ENCODE results near the gene STRBP.
"Not testable (repeated sequence)": the region's sequence is repeated elsewhere in the genome, so short reads cannot be mapped to it uniquely, and the experiment has no call there.

Gene STRBP

DNA sequence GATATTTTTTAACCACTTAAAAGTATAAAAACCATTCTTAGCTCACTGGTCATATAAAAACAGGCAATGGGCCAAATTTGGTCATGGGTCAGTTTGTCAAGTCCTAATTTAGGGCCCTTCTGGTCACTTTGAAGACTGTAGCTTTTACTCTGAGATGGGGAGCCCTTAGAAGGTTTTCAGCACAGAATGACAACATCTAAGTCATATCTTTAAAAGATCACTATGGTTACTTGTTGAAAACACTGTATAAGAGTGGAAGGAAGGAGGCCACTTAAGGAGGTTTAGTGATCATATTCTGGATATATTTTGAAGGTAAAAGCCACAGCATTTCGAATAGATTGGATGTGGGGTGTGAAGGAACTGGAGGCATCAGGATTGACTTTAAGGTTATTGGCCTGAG, 76.7 kb downstream of the STRBP start:
- no peaks in the 10 kb centered on the region for H3K4me1 ChIP-seq (ENCODE audit: control insufficient read depth in 1 of 2, insufficient read depth in 1 of 2, low read depth in 1 of 2, low read length in 1 of 2)
- TF ChIP-seq, protein P1, sequence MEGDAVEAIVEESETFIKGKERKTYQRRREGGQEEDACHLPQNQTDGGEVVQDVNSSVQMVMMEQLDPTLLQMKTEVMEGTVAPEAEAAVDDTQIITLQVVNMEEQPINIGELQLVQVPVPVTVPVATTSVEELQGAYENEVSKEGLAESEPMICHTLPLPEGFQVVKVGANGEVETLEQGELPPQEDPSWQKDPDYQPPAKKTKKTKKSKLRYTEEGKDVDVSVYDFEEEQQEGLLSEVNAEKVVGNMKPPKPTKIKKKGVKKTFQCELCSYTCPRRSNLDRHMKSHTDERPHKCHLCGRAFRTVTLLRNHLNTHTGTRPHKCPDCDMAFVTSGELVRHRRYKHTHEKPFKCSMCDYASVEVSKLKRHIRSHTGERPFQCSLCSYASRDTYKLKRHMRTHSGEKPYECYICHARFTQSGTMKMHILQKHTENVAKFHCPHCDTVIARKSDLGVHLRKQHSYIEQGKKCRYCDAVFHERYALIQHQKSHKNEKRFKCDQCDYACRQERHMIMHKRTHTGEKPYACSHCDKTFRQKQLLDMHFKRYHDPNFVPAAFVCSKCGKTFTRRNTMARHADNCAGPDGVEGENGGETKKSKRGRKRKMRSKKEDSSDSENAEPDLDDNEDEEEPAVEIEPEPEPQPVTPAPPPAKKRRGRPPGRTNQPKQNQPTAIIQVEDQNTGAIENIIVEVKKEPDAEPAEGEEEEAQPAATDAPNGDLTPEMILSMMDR (IDR thresholded peaks at IDR 0.05) = no peak
- no peak overlapping the region for H3K4me3 ChIP-seq (ENCODE audit: low read depth in 1 of 2, low read length in 1 of 2)
- H3K36me3 ChIP-seq = no peaks in the 10 kb centered on the region
- no peaks in the 10 kb centered on the region for H3K27me3 ChIP-seq
- H3K9me3 ChIP-seq = no peaks in the 10 kb centered on the region
- no peak overlapping the region for H3K27ac ChIP-seq

DNA sequence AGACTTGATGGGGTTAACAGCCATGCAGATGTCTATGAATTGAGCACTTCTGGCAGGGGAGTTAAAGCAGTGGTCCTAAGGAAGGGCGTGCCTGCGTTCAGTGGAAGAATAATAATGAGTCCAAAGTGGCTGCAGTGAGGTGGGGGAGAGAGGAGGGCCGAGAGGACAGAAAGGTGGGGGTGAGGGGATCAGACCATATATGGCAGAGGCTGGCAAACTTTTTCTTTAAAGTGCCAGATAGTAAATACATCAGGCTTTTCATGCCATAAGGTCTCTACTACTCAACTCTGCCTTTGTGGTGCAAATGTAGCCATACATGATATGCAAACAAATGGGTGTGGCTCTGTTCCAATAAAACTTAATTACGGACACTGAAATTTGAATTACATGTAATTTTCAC, 77.1 kb downstream of the STRBP start:
- no peak overlapping the region for H3K27ac ChIP-seq
- no peak overlapping the region for H3K4me3 ChIP-seq (ENCODE audit: low read depth in 1 of 2, low read length in 1 of 2)
- H3K4me1 ChIP-seq (ENCODE audit: control insufficient read depth in 1 of 2, insufficient read depth in 1 of 2, low read depth in 1 of 2, low read length in 1 of 2) = no peaks in the 10 kb centered on the region
- H3K27me3 ChIP-seq = no peaks in the 10 kb centered on the region
- H3K36me3 ChIP-seq = no peaks in the 10 kb centered on the region
- TF ChIP-seq, protein P1 (IDR thresholded peaks at IDR 0.05) = no peak
- H3K9me3 ChIP-seq = no peaks in the 10 kb centered on the region

- Histone ChIP-seq H3K27me3 (no peaks in the 10 kb centered on the region), H3K27ac (no peak overlapping the region), H3K9me3 (no peaks in the 10 kb centered on the region), H3K4me3 (ENCODE audit: low read depth in 1 of 2, low read length in 1 of 2) (no peak overlapping the region), H3K36me3 (no peaks in the 10 kb centered on the region), H3K4me1 (ENCODE audit: control insufficient read depth in 1 of 2, insufficient read depth in 1 of 2, low read depth in 1 of 2, low read length in 1 of 2) (no peaks in the 10 kb centered on the region)
- TF ChIP-seq, protein P1 (IDR thresholded peaks at IDR 0.05) = no peak
These were observed 81.3 kb downstream of the STRBP start for GRCh38 chr9:123187131-123187530.

GRCh38 chr9:123186029-123186428, 82.4 kb downstream of the STRBP start:
- not testable (repeated sequence) for H3K4me3 ChIP-seq (ENCODE audit: low read depth in 1 of 2, low read length in 1 of 2); H3K27me3 ChIP-seq; H3K9me3 ChIP-seq; H3K36me3 ChIP-seq; H3K27ac ChIP-seq; H3K4me1 ChIP-seq (ENCODE audit: control insufficient read depth in 1 of 2, insufficient read depth in 1 of 2, low read depth in 1 of 2, low read length in 1 of 2)

GRCh38 chr9:123176949-123177348, 91.4 kb downstream of the STRBP start:
- Histone ChIP-seq H3K27me3 (no peaks in the 10 kb centered on the region), H3K4me3 (ENCODE audit: low read depth in 1 of 2, low read length in 1 of 2) (no peak overlapping the region), H3K36me3 (no peaks in the 10 kb centered on the region), H3K4me1 (ENCODE audit: control insufficient read depth in 1 of 2, insufficient read depth in 1 of 2, low read depth in 1 of 2, low read length in 1 of 2) (no peaks in the 10 kb centered on the region), H3K27ac (no peak overlapping the region), H3K9me3 (no peaks in the 10 kb centered on the region)
- TF ChIP-seq, protein P1 (IDR thresholded peaks at IDR 0.05) = no peak

- TF ChIP-seq, protein P1 (IDR thresholded peaks at IDR 0.05) = no peak
- no peak overlapping the region for H3K27ac ChIP-seq
- H3K9me3 ChIP-seq = no peaks in the 10 kb centered on the region
- H3K4me3 ChIP-seq (ENCODE audit: low read depth in 1 of 2, low read length in 1 of 2) = no peak overlapping the region
- H3K27me3 ChIP-seq = no peaks in the 10 kb centered on the region
- no peaks in the 10 kb centered on the region for H3K36me3 ChIP-seq
- no peaks in the 10 kb centered on the region for H3K4me1 ChIP-seq (ENCODE audit: control insufficient read depth in 1 of 2, insufficient read depth in 1 of 2, low read depth in 1 of 2, low read length in 1 of 2)
These were observed 92.3 kb downstream of the STRBP start for GRCh38 chr9:123175854-123176629.

All from neutrophil (primary cell).